ENCODE results near the gene EVX2. TPM values are rescaled to one million over a fixed set of nuclear protein-coding genes. Genes with fewer than 3 reads are reported as not detected.

The EVX2 gene
- polyA plus RNA-seq, 1 of the 3 experiments (the other 2 are of a cell fraction), result not detected

DNA sequence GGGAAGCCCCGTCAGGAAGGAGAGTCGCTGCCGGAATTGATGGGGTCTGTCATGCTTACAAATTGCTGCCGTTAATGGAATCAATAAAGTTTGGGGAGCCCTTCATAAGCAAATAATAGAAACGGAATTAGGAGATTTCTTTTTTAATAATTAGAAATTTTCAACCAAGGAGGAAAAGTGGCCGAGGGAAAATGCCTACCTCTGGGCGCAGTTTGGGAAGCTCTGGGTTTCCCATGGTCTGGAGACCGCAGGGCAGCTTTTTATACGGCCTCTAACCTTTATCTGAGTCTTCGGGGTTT lies 1.3 kb downstream of the EVX2 start:
- no peak for DNase-seq
- ChIA-PET POLR2A (no interaction called here), CTCF (interaction anchor here (1.0 to 12.1 kb wide), 11 partner anchors 12 to 1383 kb away, joined by 3 to 262 read pairs (median 22); partner anchors contain the start of gene HOXD13)
- 15% methylated on average over 10 of the region's 10 CpGs for WGBS (ENCODE audit: low lambda C conversion rate)
- no peaks in the 10 kb centered on the region for H3K9me2 ChIP-seq
- H3K9ac ChIP-seq, result no peak overlapping the region
- no peaks in the 10 kb centered on the region for H3K36me3 ChIP-seq (replicated peaks in 1 of 2; ENCODE audit: control insufficient read depth in 1 of 2, insufficient read depth in 2 of 2, low read length in 1 of 2)
- no peak overlapping the region for H2AFZ ChIP-seq (ENCODE audit: low read depth)
- peaks cover 20% of the 10 kb centered on the region; the same call in 1 of the 2 replicates for H4K20me1 ChIP-seq (ENCODE audit: insufficient read depth)
- peaks cover 91% of the 10 kb centered on the region for H3K27me3 ChIP-seq (ENCODE audit: insufficient read depth)
- peaks cover 0 to 35% of the 10 kb centered on the region in 2 experiments; a peak in 1 of 4 replicates for H3K4me1 ChIP-seq (ENCODE audit: control insufficient read depth in 1 of 2, insufficient read depth in 2 of 2, low read depth in 1 of 2, low read length in 1 of 2)
- H3K4me3 ChIP-seq (ENCODE audit: low read depth in 2 of 2, low read length in 1 of 2), result no peak overlapping the region; a peak in 1 of 4 replicates
- no peak overlapping the region for H3K4me2 ChIP-seq
- peaks cover 3% of the 10 kb centered on the region for H3F3A ChIP-seq (replicated peaks; ENCODE audit: insufficient read depth)
- no peaks in the 10 kb centered on the region for H3K79me2 ChIP-seq (ENCODE audit: insufficient read depth)
- no peak for TF ChIP-seq FOSL2 (IDR thresholded peaks at IDR 0.05; ENCODE audit: borderline replicate concordance, low read depth)
- no peak for TF ChIP-seq TEAD4 (IDR thresholded peaks at IDR 0.05; ENCODE audit: borderline replicate concordance, insufficient read depth)
- no peak for TF ChIP-seq FOXM1 (IDR thresholded peaks at IDR 0.05; ENCODE audit: low read depth)
- TF ChIP-seq YY1 (IDR thresholded peaks at IDR 0.05; ENCODE audit: low read depth), result no peak
- no peak for TF ChIP-seq MXI1 (IDR thresholded peaks at IDR 0.05; ENCODE audit: low read depth, low read length)
- no peak for TF ChIP-seq NFIC (IDR thresholded peaks at IDR 0.05; ENCODE audit: borderline replicate concordance)
- TF ChIP-seq GATA2 (CRISPR knock-in tag; IDR thresholded peaks at IDR 0.05), result no peak
- TF ChIP-seq, protein P1, sequence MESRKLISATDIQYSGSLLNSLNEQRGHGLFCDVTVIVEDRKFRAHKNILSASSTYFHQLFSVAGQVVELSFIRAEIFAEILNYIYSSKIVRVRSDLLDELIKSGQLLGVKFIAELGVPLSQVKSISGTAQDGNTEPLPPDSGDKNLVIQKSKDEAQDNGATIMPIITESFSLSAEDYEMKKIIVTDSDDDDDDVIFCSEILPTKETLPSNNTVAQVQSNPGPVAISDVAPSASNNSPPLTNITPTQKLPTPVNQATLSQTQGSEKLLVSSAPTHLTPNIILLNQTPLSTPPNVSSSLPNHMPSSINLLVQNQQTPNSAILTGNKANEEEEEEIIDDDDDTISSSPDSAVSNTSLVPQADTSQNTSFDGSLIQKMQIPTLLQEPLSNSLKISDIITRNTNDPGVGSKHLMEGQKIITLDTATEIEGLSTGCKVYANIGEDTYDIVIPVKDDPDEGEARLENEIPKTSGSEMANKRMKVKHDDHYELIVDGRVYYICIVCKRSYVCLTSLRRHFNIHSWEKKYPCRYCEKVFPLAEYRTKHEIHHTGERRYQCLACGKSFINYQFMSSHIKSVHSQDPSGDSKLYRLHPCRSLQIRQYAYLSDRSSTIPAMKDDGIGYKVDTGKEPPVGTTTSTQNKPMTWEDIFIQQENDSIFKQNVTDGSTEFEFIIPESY (IDR thresholded peaks at IDR 0.05; ENCODE audit: borderline replicate concordance, low read depth), result no peak
- no peak for TF ChIP-seq GABPA (IDR thresholded peaks at IDR 0.05; ENCODE audit: low read depth)
- TF ChIP-seq, protein P2, sequence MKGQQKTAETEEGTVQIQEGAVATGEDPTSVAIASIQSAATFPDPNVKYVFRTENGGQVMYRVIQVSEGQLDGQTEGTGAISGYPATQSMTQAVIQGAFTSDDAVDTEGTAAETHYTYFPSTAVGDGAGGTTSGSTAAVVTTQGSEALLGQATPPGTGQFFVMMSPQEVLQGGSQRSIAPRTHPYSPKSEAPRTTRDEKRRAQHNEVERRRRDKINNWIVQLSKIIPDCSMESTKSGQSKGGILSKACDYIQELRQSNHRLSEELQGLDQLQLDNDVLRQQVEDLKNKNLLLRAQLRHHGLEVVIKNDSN (IDR thresholded peaks at IDR 0.05; ENCODE audit: borderline replicate concordance, low read depth), result no peak
- no peak for TF ChIP-seq JUND (IDR thresholded peaks at IDR 0.05)
- TF ChIP-seq, protein P3, sequence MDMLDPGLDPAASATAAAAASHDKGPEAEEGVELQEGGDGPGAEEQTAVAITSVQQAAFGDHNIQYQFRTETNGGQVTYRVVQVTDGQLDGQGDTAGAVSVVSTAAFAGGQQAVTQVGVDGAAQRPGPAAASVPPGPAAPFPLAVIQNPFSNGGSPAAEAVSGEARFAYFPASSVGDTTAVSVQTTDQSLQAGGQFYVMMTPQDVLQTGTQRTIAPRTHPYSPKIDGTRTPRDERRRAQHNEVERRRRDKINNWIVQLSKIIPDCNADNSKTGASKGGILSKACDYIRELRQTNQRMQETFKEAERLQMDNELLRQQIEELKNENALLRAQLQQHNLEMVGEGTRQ (IDR thresholded peaks at IDR 0.05; ENCODE audit: borderline replicate concordance, low read depth, low read length), result no peak
- no peaks in the 10 kb centered on the region for H3K9me3 ChIP-seq
- no peak overlapping the region for H3K27ac ChIP-seq (ENCODE audit: low read depth in 2 of 2, low read length in 1 of 2)

DNA sequence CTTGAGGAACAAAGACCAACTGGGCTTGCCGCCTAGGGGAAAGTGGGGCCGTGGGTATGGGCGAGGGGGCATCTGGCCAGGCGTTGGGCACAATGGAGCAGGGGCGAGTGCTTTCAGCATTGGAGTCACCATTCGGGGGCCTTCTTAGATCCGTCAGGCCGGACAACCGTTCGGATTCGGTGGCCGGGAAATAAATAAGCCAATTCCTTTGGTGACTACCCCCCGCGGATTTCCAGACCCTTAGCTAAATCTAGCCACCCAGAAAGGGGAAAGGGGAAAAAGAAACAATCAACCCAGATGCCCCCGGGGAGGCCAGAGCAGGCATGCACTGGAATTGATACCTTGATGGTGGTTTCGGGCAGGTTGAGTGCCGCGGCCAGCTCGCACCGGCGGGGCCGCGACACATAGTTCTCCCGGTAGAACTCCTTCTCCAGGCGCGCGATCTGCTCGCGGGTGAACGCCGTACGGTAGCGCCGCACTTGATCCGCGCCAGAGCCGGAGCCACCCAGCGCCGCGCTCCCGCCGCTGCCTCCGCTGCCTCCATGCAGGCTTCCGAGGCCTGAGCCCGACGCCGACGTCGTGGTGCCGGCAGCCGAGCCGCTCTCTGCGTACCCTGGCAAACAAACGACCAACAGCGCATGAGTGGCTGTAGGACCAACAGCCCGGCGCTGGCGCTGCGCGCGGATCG lies 1.8 kb downstream of the EVX2 start:
- POLR2A ChIA-PET, result no interaction called here
- TF ChIP-seq NRF1 (IDR thresholded peaks at IDR 0.05; ENCODE audit: low read depth, low read length), result no peak
- peak; percentile 67; the same call in 1 of the 2 replicates for TF ChIP-seq EZH2phosphoT487 (IDR thresholded peaks at IDR 0.05; ENCODE audit: borderline replicate concordance, low read depth)
- Histone ChIP-seq H3K36me3 (replicated peaks in 1 of 2; ENCODE audit: control insufficient read depth in 1 of 2, insufficient read depth in 2 of 2, low read length in 1 of 2) (no peaks in the 10 kb centered on the region), H3K9me2 (no peaks in the 10 kb centered on the region), H3K4me2 (no peak overlapping the region), H3K79me2 (ENCODE audit: insufficient read depth) (no peaks in the 10 kb centered on the region), H3K27me3 (ENCODE audit: insufficient read depth) (peaks cover 86% of the 10 kb centered on the region), H4K20me1 (ENCODE audit: insufficient read depth) (peaks cover 17% of the 10 kb centered on the region; the same call in 1 of the 2 replicates), H3K9me3 (no peaks in the 10 kb centered on the region), H2AFZ (ENCODE audit: low read depth) (no peak overlapping the region), H3K27ac (ENCODE audit: low read depth in 2 of 2, low read length in 1 of 2) (no peak overlapping the region), H3F3A (replicated peaks; ENCODE audit: insufficient read depth) (peaks cover 3% of the 10 kb centered on the region), H3K4me3 (ENCODE audit: low read depth in 2 of 2, low read length in 1 of 2) (no peak overlapping the region; a peak in 1 of 4 replicates), H3K9ac (no peak overlapping the region), H3K4me1 (ENCODE audit: control insufficient read depth in 1 of 2, insufficient read depth in 2 of 2, low read depth in 1 of 2, low read length in 1 of 2) (peaks cover 0 to 35% of the 10 kb centered on the region in 2 experiments; a peak in 1 of 4 replicates)
- peak; percentile 76 for DNase-seq
- CTCF ChIA-PET, result interaction anchor here (1.0 to 12.1 kb wide), 12 partner anchors 13 to 1382 kb away, joined by 3 to 262 read pairs (median 16); partner anchors contain the start of gene HOXD13
- 12% methylated on average over 41 of the region's 62 CpGs for WGBS (ENCODE audit: low lambda C conversion rate)
